Neuronal stem cell (in vitro differentiated cells): ENCODE results near the gene RNASEL.

Experiments
- DNase-seq: peaks from one replicate; pipeline ENCODE4 v3.0.0-alpha.2; 2013; ENCODE audit warnings: low spot score
- H2AFZ ChIP-seq: one replicate; pipeline ENCODE4 v1.6.1; 2013; ENCODE audit warnings: mild to moderate bottlenecking, low read length, inconsistent platforms
- H2AK5ac ChIP-seq: 2 replicates; pipeline ENCODE4 v1.6.1; 2013; ENCODE audit warnings: low read depth, mild to moderate bottlenecking, inconsistent platforms, low read length, moderate library complexity, mixed read lengths
- H2BK120ac ChIP-seq: 2 replicates; pipeline ENCODE4 v1.6.1; 2013; ENCODE audit warnings: low read depth, mild to moderate bottlenecking, inconsistent platforms, low read length, moderate library complexity, mixed read lengths
- H2BK12ac ChIP-seq: one replicate; pipeline ENCODE4 v1.6.1; 2013; ENCODE audit warnings: low read length, inconsistent platforms
- H2BK15ac ChIP-seq: 2 replicates; pipeline ENCODE4 v1.6.1; 2013; ENCODE audit warnings: mild to moderate bottlenecking, low read length, inconsistent platforms, mixed read lengths
- H2BK5ac ChIP-seq: one replicate; pipeline ENCODE4 v1.6.1; 2013; ENCODE audit warnings: inconsistent platforms, mild to moderate bottlenecking, low read length, moderate library complexity
- H3K14ac ChIP-seq: one replicate; pipeline ENCODE4 v1.6.1; 2013; ENCODE audit warnings: low read length, inconsistent platforms
- H3K18ac ChIP-seq: 2 replicates; pipeline ENCODE4 v1.6.1; 2013; ENCODE audit warnings: low read length, inconsistent platforms
- H3K23ac ChIP-seq: 2 replicates; pipeline ENCODE4 v1.6.1; 2013; ENCODE audit warnings: low read depth, mild to moderate bottlenecking, mixed read lengths, low read length, inconsistent platforms; ENCODE audit not compliant: poor library complexity
- H3K27ac ChIP-seq: replicated peaks from 3 replicates; pipeline ENCODE4 v1.5.1; 2013; ENCODE audit warnings: low read length, inconsistent platforms
- H3K27me3 ChIP-seq, 3 experiments: 2 replicates each; pipeline ENCODE4 v1.6.1; 2013; ENCODE audit warnings: low read length in 3 of 3, mild to moderate bottlenecking in 2 of 3, inconsistent platforms in 1 of 3, low read depth in 1 of 3, mixed read lengths in 1 of 3, moderate library complexity in 1 of 3; ENCODE audit not compliant: control insufficient read depth in 3 of 3, insufficient read depth in 3 of 3
- H3K36me3 ChIP-seq, 2 donors: replicated peaks in 1 of 2; 2 replicates each; pipeline ENCODE4 v1.6.1; 2013; ENCODE audit warnings: low read length in 2 of 2; ENCODE audit not compliant: control insufficient read depth in 2 of 2, insufficient read depth in 2 of 2
- H3K4ac ChIP-seq: 2 replicates; pipeline ENCODE4 v1.6.1; 2013; ENCODE audit warnings: inconsistent platforms, mild to moderate bottlenecking, low read length, moderate library complexity
- H3K4me1 ChIP-seq, 2 donors: 1 replicate in 1 of 2; 2 replicates in 1 of 2; pipeline ENCODE4 v1.6.1; 2013; ENCODE audit warnings: low read length in 2 of 2, low read depth in 1 of 2; ENCODE audit not compliant: control insufficient read depth in 2 of 2, insufficient read depth in 1 of 2
- H3K4me2 ChIP-seq: one replicate; pipeline ENCODE4 v1.6.1; 2013; ENCODE audit warnings: mild to moderate bottlenecking, low read length, inconsistent platforms; ENCODE audit not compliant: insufficient read depth, poor library complexity, severe bottlenecking
- H3K4me3 ChIP-seq, 2 donors: 2 replicates each; pipeline ENCODE4 v1.5.1; 2013; ENCODE audit warnings: low read length in 2 of 2, mild to moderate bottlenecking in 2 of 2, inconsistent platforms in 1 of 2, moderate library complexity in 1 of 2
- H3K79me1 ChIP-seq: one replicate; pipeline ENCODE4 v1.6.1; 2013; ENCODE audit warnings: low read depth, mild to moderate bottlenecking, inconsistent platforms, low read length, moderate library complexity
- H3K9ac ChIP-seq: one replicate; pipeline ENCODE4 v1.6.1; 2013; ENCODE audit warnings: mild to moderate bottlenecking, low read depth, low read length, inconsistent platforms; ENCODE audit not compliant: poor library complexity
- H3K9me3 ChIP-seq, 2 donors: replicated peaks in 1 of 2; 2 replicates each; pipeline versions ENCODE3 to v1.6.1; 2013; ENCODE audit warnings: low read length in 2 of 2, mild to moderate bottlenecking in 2 of 2, inconsistent platforms in 1 of 2, low read depth in 1 of 2, mixed read lengths in 1 of 2, moderate library complexity in 1 of 2; ENCODE audit not compliant: control insufficient read depth in 2 of 2, insufficient read depth in 1 of 2
- H4K8ac ChIP-seq: one replicate; pipeline ENCODE4 v1.6.1; 2013; ENCODE audit warnings: low read depth, mild to moderate bottlenecking, inconsistent platforms, low read length, moderate library complexity
- H4K91ac ChIP-seq: one replicate; pipeline ENCODE4 v1.6.1; 2013; ENCODE audit warnings: low read length, low read depth, mild to moderate bottlenecking, inconsistent platforms; ENCODE audit not compliant: poor library complexity
- WGBS, 2 donors: extraction: QIAGEN DNeasy Blood & Tissue Kit; methylation state at CpG; one replicate each; pipeline ENCODE4 v1.1.7; 2013; ENCODE audit warnings: missing lambda C conversion rate in 2 of 2, mixed read lengths in 1 of 2; ENCODE audit not compliant: insufficient read length in 2 of 2, insufficient replicate concordance in 1 of 2; ENCODE audit errors: extremely low coverage in 2 of 2; 5-methylcytosine and 5-hydroxymethylcytosine counted together

The RNASEL gene

DNA sequence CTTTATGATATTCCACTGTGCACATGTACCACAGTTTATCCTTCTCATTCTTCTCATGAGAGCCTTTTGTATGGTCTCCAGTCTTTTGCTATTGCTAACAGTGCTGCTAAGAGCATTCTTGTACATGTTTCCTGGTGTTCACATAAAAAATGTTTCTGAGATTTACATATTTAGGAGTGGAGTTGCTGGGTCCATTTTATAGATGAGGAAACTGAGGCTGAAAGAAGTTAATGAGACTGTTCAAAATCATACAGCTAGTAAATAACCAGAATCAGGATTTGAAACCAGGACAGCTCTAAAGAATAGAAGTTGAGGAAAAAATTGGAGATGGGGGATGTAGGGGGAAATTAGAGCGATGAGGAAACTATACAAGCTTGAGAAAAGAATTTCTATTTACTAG lies 42.9 kb upstream of the RNASEL start:
- 80% methylated on average over 1 of the region's 1 CpG; no CpG with 5 or more reads in 1 of the 2 donors for WGBS, 2 donors
- H2BK15ac ChIP-seq, result no peak overlapping the region
- no peaks in the 10 kb centered on the region for H3K9me3 ChIP-seq
- no peak overlapping the region for H2BK5ac ChIP-seq
- H3K36me3 ChIP-seq, result no peaks in the 10 kb centered on the region
- H2BK12ac ChIP-seq, result no peak overlapping the region
- H4K91ac ChIP-seq, result no peak overlapping the region
- peaks cover 25 to 29% of the 10 kb centered on the region in 2 donors for H3K4me1 ChIP-seq
- H3K9ac ChIP-seq, result no peak overlapping the region
- no peaks in the 10 kb centered on the region for H3K79me1 ChIP-seq
- H3K4ac ChIP-seq, result no peak overlapping the region
- no peak overlapping the region for H3K27ac ChIP-seq
- no peak overlapping the region for H3K4me2 ChIP-seq
- no peak overlapping the region for H2BK120ac ChIP-seq
- H3K18ac ChIP-seq, result no peak overlapping the region
- no peak overlapping the region for H3K14ac ChIP-seq
- no peak overlapping the region for H4K8ac ChIP-seq
- no peak overlapping the region for H2AFZ ChIP-seq
- no peak overlapping the region for H3K23ac ChIP-seq
- no peak overlapping the region for H2AK5ac ChIP-seq
- no peak for DNase-seq
- no peaks in the 10 kb centered on the region for H3K27me3 ChIP-seq
- H3K4me3 ChIP-seq, result no peak overlapping the region

DNA sequence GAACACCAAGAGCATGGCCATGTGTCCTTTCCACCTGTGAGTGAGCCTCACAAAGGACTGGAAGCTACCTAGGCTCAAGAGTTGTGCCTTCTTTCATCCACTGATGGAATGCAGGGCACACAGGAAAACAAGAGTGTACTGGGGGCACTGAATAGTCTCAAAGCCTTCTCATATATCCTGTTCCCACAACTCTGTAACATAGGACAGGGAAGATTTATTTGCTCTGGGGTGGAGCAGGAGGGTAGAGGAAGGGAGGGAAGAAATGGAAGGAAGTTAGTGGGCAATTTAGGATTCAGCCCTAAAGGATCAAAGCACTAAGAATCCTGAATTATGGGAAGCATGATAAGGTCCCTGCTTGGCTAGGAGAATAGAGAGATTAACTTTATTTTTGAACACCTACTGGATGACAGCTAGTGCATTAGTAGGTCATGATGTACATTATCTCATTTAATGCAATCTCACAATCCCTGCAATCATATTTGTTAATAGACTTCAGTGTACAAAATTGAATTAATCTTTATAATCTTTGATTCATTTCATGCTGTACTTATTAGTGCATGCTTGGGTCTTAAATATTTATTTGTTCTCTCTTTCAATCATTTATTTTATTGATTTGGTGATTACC lies 42.1 kb upstream of the RNASEL start:
- H3K14ac ChIP-seq, result no peak overlapping the region
- no peak overlapping the region for H3K23ac ChIP-seq
- H3K9ac ChIP-seq, result no peak overlapping the region
- no peak overlapping the region for H3K18ac ChIP-seq
- H2BK12ac ChIP-seq, result no peak overlapping the region
- DNase-seq, result no peak
- H4K91ac ChIP-seq, result no peak overlapping the region
- H3K4me1 ChIP-seq, result peaks cover 25 to 27% of the 10 kb centered on the region in 2 donors
- no peak overlapping the region for H2AK5ac ChIP-seq
- no peak overlapping the region for H3K4me3 ChIP-seq
- H3K4ac ChIP-seq, result no peak overlapping the region
- H2AFZ ChIP-seq, result no peak overlapping the region
- H3K4me2 ChIP-seq, result no peak overlapping the region
- no peak overlapping the region for H2BK5ac ChIP-seq
- no peak overlapping the region for H2BK15ac ChIP-seq
- peak overlapping the region; percentile 4 for H3K27ac ChIP-seq
- no peaks in the 10 kb centered on the region for H3K9me3 ChIP-seq
- no peaks in the 10 kb centered on the region for H3K27me3 ChIP-seq
- no peak overlapping the region for H2BK120ac ChIP-seq
- H3K79me1 ChIP-seq, result no peaks in the 10 kb centered on the region
- no peaks in the 10 kb centered on the region for H3K36me3 ChIP-seq
- H4K8ac ChIP-seq, result no peak overlapping the region

DNA sequence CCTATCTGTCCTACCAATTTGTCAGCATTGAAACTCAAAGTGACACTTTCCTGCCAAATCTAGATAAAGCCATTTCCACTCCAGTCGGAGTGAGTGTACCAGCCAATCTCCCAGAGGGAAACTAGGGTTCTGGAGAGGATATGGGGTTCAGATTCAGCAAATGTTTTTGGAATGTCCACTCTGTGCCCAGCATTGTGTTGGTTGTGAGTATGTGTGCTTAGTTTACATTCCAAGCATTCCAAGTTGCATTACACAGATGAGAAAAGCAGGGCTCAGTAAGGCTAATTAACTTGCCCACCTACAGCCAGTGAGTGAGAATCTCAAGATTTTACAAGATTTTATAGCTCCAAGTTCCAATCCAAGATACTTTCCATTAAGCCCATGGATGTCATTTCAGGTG lies 41.5 kb upstream of the RNASEL start:
- DNase-seq, result no peak
- no CpG with 5 or more reads among the region's 1 CpG for WGBS, 2 donors

DNA sequence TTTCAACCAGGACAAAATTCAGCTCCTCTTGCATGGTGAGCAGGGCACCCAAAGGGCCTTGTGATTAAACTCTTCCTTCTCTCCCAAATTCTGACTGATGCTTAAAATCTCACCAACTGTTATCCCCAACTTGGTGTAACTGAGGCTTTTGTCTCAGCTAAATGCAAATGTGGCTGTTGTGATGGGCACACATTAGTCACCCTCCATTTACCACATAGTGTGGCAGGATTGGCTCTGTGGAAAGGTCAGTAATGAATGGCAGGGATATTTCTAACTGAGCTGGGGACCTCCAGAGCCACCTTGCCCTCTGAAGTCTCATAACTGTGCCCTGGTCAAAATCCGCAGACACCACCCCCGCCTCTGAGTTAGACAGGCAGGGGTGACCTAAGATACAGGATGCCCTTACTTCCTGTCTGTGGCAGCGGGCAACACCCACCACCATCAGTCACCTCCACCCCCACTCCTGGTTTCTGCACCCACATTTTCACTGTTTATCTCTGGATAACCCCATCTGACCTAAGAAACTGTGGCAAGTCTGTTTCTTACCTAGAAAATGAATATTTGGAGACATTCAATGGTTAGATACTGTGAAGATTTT lies 40.5 kb upstream of the RNASEL start:
- DNase-seq, result no peak
- H2BK12ac ChIP-seq, result no peak overlapping the region

More for the DNA sequence above, 41.5 kb upstream of the RNASEL start:
- no peak overlapping the region for H2BK15ac ChIP-seq
- peaks cover 23 to 25% of the 10 kb centered on the region in 2 donors for H3K4me1 ChIP-seq
- no peak overlapping the region for H3K18ac ChIP-seq
- no peaks in the 10 kb centered on the region for H3K79me1 ChIP-seq
- H3K14ac ChIP-seq, result no peak overlapping the region
- no peaks in the 10 kb centered on the region for H3K36me3 ChIP-seq
- H2AK5ac ChIP-seq, result no peak overlapping the region
- H3K4ac ChIP-seq, result no peak overlapping the region
- no peak overlapping the region for H2AFZ ChIP-seq
- no peak overlapping the region for H2BK5ac ChIP-seq
- H3K9ac ChIP-seq, result no peak overlapping the region
- H2BK12ac ChIP-seq, result no peak overlapping the region
- no peaks in the 10 kb centered on the region for H3K9me3 ChIP-seq
- no peak overlapping the region for H3K4me3 ChIP-seq
- no peak overlapping the region for H3K4me2 ChIP-seq
- H3K27me3 ChIP-seq, result no peaks in the 10 kb centered on the region
- no peak overlapping the region for H2BK120ac ChIP-seq
- no peak overlapping the region for H3K23ac ChIP-seq
- H4K91ac ChIP-seq, result no peak overlapping the region
- no peak overlapping the region for H4K8ac ChIP-seq
- H3K27ac ChIP-seq, result peak overlapping the region; percentile 4

More for the DNA sequence above, 40.5 kb upstream of the RNASEL start:
- no peak overlapping the region for H2BK120ac ChIP-seq
- H3K27me3 ChIP-seq, result no peaks in the 10 kb centered on the region
- no peak overlapping the region for H2BK5ac ChIP-seq
- H2AFZ ChIP-seq, result no peak overlapping the region
- H2BK15ac ChIP-seq, result no peak overlapping the region
- no peak overlapping the region for H3K27ac ChIP-seq
- no peak overlapping the region for H4K91ac ChIP-seq
- no CpG with 5 or more reads among the region's 3 CpGs for WGBS, 2 donors
- no peaks in the 10 kb centered on the region for H3K9me3 ChIP-seq
- no peak overlapping the region for H3K4ac ChIP-seq
- peaks cover 18 to 21% of the 10 kb centered on the region in 2 donors for H3K4me1 ChIP-seq
- no peak overlapping the region for H3K23ac ChIP-seq
- no peak overlapping the region for H3K14ac ChIP-seq
- no peaks in the 10 kb centered on the region for H3K79me1 ChIP-seq
- no peak overlapping the region for H3K9ac ChIP-seq
- peak overlapping the region; percentile 83 for H3K18ac ChIP-seq
- H2AK5ac ChIP-seq, result no peak overlapping the region
- H4K8ac ChIP-seq, result no peak overlapping the region
- H3K4me2 ChIP-seq, result no peak overlapping the region
- no peaks in the 10 kb centered on the region for H3K36me3 ChIP-seq
- no peak overlapping the region for H3K4me3 ChIP-seq
